Endothelial cell of umbilical vein (primary cell): Measurements from ENCODE around the gene CD55. TPM values are rescaled to one million over a fixed set of nuclear protein-coding genes. Genes with fewer than 3 reads are reported as not detected.

Experiments
- BruUV-seq: library from RNA; stranded (reverse); fragments of 400-500 nt; replicated peaks from 2 replicates; lab custom pipeline; 2021; lab: Mats Ljungman, UMichigan
- CTCF ChIA-PET: fragments of 300-600, 350-600 bp; sonication (Branson Sonifier 250); formaldehyde crosslinking; loops from one replicate; lab custom pipeline; 2021; ENCODE audit warnings: antibody characterized with exemption, inconsistent platforms; lab: Charles Lee
- POLR2A ChIA-PET: fragments of 300-600, 350-600 bp; sonication (Branson Sonifier 250); formaldehyde crosslinking; loops from one replicate; lab custom pipeline; 2021; ENCODE audit warnings: antibody characterized with exemption, inconsistent platforms; lab: Charles Lee
- DNase-seq: peaks from one replicate; pipeline ENCODE4 v3.0.0-alpha.2; 2011; ENCODE audit warnings: low read depth, low spot score
- FAIRE-seq: peaks from 2 replicates; lab custom pipeline; 2011; peaks lifted over from hg19 to GRCh38; lab: Jason Lieb, UNC
- H2AFZ ChIP-seq: 2 replicates; pipeline ENCODE4 v1.6.0; 2012; ENCODE audit warnings: low read depth, low read length, control low read depth, inconsistent platforms
- H3K27ac ChIP-seq: 2 replicates; pipeline ENCODE4 v1.5.1; 2011; ENCODE audit warnings: low read depth, mild to moderate bottlenecking, control low read depth, low read length, moderate library complexity; ENCODE audit not compliant: insufficient read depth
- H3K27me3 ChIP-seq, 2 experiments: 2 replicates each; pipeline versions ENCODE4 v1.6.0 to v1.6.1; 2011; ENCODE audit warnings: low read length in 2 of 2, mixed read lengths in 1 of 2; ENCODE audit not compliant: control insufficient read depth in 2 of 2, insufficient read depth in 2 of 2
- H3K36me3 ChIP-seq, 2 experiments: 2 replicates in 1 of 2; 3 replicates in 1 of 2; pipeline ENCODE4 v1.5.1; 2011; ENCODE audit warnings: low read length in 2 of 2, mild to moderate bottlenecking in 1 of 2, moderate library complexity in 1 of 2; ENCODE audit not compliant: control insufficient read depth in 2 of 2, insufficient read depth in 2 of 2; ENCODE audit errors: extremely low read depth in 1 of 2
- H3K4me1 ChIP-seq: 3 replicates; pipeline ENCODE4 v1.5.1; 2011; ENCODE audit warnings: mild to moderate bottlenecking, low read length; ENCODE audit not compliant: control insufficient read depth, insufficient read depth; ENCODE audit errors: extremely low read depth
- H3K4me2 ChIP-seq: 2 replicates; pipeline ENCODE4 v1.6.1; 2011; ENCODE audit warnings: low read length, control low read depth, mixed read lengths; ENCODE audit not compliant: insufficient read depth
- H3K4me3 ChIP-seq, 3 experiments: fragments of 200-600 bp in 1 of 3; sonication (generic), shearing (Covaris generic) in 1 of 3; replicated peaks in 1 of 3; 2 replicates each; pipeline ENCODE4 v1.5.1; 2011 to 2016; ENCODE audit warnings: control low read depth in 3 of 3, low read length in 3 of 3, mild to moderate bottlenecking in 2 of 3, inconsistent platforms in 1 of 3, low read depth in 1 of 3, moderate library complexity in 1 of 3; ENCODE audit not compliant: insufficient read depth in 1 of 3
- H3K79me2 ChIP-seq: 2 replicates; pipeline ENCODE4 v1.6.0; 2012; ENCODE audit warnings: low read length, inconsistent platforms; ENCODE audit not compliant: control insufficient read depth, insufficient read depth
- H3K9ac ChIP-seq: replicated peaks from 2 replicates; pipeline ENCODE3; 2011; ENCODE audit warnings: low read length, control low read depth; ENCODE audit not compliant: insufficient read depth; ENCODE audit errors: extremely low read depth
- H3K9me1 ChIP-seq: replicated peaks from 3 replicates; pipeline ENCODE4 v1.6.0; 2011; ENCODE audit warnings: mild to moderate bottlenecking, low read length; ENCODE audit not compliant: control insufficient read depth, insufficient read depth; ENCODE audit errors: extremely low read depth
- H3K9me3 ChIP-seq: replicated peaks from 2 replicates; pipeline ENCODE4 v1.5.1; 2012; ENCODE audit warnings: low read length, inconsistent platforms; ENCODE audit not compliant: control insufficient read depth, insufficient read depth
- H4K20me1 ChIP-seq: replicated peaks from 2 replicates; pipeline ENCODE3; 2011; ENCODE audit warnings: mild to moderate bottlenecking, low read length; ENCODE audit not compliant: control insufficient read depth, insufficient read depth; ENCODE audit errors: extremely low read depth
- EZH2 ChIP-seq: IDR thresholded peaks from 2 replicates; pipeline ENCODE4 v1.6.1; 2012; ENCODE audit warnings: borderline replicate concordance, low read depth, mild to moderate bottlenecking, moderate library complexity, low read length, inconsistent platforms; ENCODE audit not compliant: severe bottlenecking
- FOS ChIP-seq: IDR thresholded peaks from 2 replicates; pipeline ENCODE4 v1.6.1; 2011; ENCODE audit warnings: mild to moderate bottlenecking, low read length, moderate library complexity, borderline replicate concordance; ENCODE audit not compliant: insufficient read depth
- GATA2 ChIP-seq: IDR thresholded peaks from 2 replicates; pipeline ENCODE4 v1.7.0; 2011; ENCODE audit warnings: low read depth, mild to moderate bottlenecking, moderate library complexity, mixed read lengths, low read length; ENCODE audit not compliant: insufficient read length, insufficient read depth
- JUN ChIP-seq: IDR thresholded peaks from 2 replicates; pipeline ENCODE4 v1.6.1; 2011; ENCODE audit warnings: borderline replicate concordance, low read depth; ENCODE audit not compliant: insufficient read length, insufficient read depth
- MYC ChIP-seq: IDR thresholded peaks from one replicate; pipeline ENCODE4 v1.6.1; 2011; ENCODE audit warnings: mild to moderate bottlenecking, low read depth, low read length
- POLR2A ChIP-seq: IDR thresholded peaks from 2 replicates; pipeline ENCODE4 v1.6.1; 2012; ENCODE audit warnings: low read depth, mild to moderate bottlenecking, control low read depth, low read length
- POLR2AphosphoS5 ChIP-seq: IDR thresholded peaks from 2 replicates; pipeline ENCODE4 v1.6.1; 2012; ENCODE audit warnings: low read depth, mild to moderate bottlenecking, control low read depth, low read length, moderate library complexity; ENCODE audit not compliant: insufficient read depth
- dilution Hi-C: fragments of 300-500 bp; cut with MboI; formaldehyde crosslinking; loops from one replicate; pipeline ENCODE4 v1.15.0; 2019; ENCODE audit warnings: low sequenced_read_pairs; ENCODE audit not compliant: extremely low pct_ligation_motif_present
- intact Hi-C: fragments of 100-400 bp; cut with micrococcal nuclease; formaldehyde crosslinking; loops from one replicate; pipeline ENCODE4 v1.10.0; 2022
- polyA plus RNA-seq, 4 experiments: library from polyadenylated mRNA; depleted of rRNA in 3 of 4; stranded (reverse) in 3 of 4; unstranded in 1 of 4; fragments of >200 nt; gene quantifications; 2 replicates each; pipeline versions ENCODE4 v1.2.1 to v1.2.3, GENCODE V29; 2011 to 2012; ENCODE audit warnings: missing spikeins in 1 of 4
- total RNA-seq: library from RNA; stranded (reverse); gene quantifications from 2 replicates; pipeline ENCODE4 v1.2.3, GENCODE V29; 2021
- TF ChIP-seq, protein P1 (sequence below), 2 donors: IDR thresholded peaks; 1 replicate in 1 of 2; 2 replicates in 1 of 2; pipeline ENCODE4 v1.5.1; 2011; ENCODE audit warnings: low read length in 2 of 2, mild to moderate bottlenecking in 2 of 2, moderate library complexity in 2 of 2, control low read depth in 1 of 2, inconsistent platforms in 1 of 2, low read depth in 1 of 2; ENCODE audit not compliant: insufficient read depth in 1 of 2; ENCODE audit errors: extremely low read depth in 1 of 2
- TF ChIP-seq, protein P2 (sequence below): IDR thresholded peaks from 2 replicates; pipeline ENCODE4 v1.6.1; 2011; ENCODE audit not compliant: insufficient read depth, insufficient read length

The CD55 gene
- total and polyA plus RNA-seq, 2 donors (not counting 3 experiments of a cell fraction or from before 2014, with no cell fraction given), result 111 to 179 TPM

DNA sequence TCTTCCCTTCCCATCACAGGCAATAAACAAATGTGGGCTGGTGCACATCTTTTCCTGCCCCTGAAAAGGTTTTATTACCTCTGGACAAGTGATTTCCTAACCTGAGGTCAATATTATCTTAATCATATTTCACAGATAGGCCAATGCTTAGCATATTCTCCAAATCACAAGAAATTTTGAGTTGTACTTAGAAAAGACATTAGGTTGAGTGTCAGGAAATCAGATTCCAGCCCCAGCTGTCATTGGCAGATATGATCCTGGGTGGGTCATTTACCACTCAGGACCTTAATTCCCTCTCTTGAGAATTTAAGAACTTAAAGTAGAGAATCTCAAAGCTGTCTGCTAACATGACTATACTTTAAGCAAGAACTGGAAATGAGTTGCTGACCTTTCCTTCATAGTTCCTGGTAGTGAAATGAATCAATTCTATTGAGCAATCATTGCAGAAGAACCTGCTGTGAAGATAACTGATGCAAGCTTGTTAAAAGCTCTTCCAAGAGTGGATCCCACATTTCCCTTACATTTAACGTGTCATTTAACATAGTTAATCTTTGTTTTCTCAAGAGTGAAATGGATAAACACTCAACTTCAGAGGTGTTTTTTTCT, 86.3 kb downstream of the CD55 start:
- dilution Hi-C loops (no loop called here), intact Hi-C loops (no loop called here)
- DNase-seq, result no peak
- FAIRE-seq, result no peak
- H4K20me1 ChIP-seq, result no peaks in the 10 kb centered on the region
- H3K4me1 ChIP-seq, result no peaks in the 10 kb centered on the region
- TF ChIP-seq FOS, result no peak
- TF ChIP-seq, protein P1, sequence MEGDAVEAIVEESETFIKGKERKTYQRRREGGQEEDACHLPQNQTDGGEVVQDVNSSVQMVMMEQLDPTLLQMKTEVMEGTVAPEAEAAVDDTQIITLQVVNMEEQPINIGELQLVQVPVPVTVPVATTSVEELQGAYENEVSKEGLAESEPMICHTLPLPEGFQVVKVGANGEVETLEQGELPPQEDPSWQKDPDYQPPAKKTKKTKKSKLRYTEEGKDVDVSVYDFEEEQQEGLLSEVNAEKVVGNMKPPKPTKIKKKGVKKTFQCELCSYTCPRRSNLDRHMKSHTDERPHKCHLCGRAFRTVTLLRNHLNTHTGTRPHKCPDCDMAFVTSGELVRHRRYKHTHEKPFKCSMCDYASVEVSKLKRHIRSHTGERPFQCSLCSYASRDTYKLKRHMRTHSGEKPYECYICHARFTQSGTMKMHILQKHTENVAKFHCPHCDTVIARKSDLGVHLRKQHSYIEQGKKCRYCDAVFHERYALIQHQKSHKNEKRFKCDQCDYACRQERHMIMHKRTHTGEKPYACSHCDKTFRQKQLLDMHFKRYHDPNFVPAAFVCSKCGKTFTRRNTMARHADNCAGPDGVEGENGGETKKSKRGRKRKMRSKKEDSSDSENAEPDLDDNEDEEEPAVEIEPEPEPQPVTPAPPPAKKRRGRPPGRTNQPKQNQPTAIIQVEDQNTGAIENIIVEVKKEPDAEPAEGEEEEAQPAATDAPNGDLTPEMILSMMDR (IDR thresholded peaks at IDR 0.05; ENCODE audit: extremely low read depth in 1 of 2, insufficient read depth in 1 of 2, low read depth in 1 of 2, low read length in 2 of 2), result no peak
- TF ChIP-seq EZH2, result no peak
- no peak for TF ChIP-seq POLR2A
- TF ChIP-seq MYC, result no peak
- TF ChIP-seq GATA2, result no peak
- no peak for TF ChIP-seq JUN
- TF ChIP-seq, protein P2, sequence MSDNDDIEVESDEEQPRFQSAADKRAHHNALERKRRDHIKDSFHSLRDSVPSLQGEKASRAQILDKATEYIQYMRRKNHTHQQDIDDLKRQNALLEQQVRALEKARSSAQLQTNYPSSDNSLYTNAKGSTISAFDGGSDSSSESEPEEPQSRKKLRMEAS, result no peak
- TF ChIP-seq POLR2AphosphoS5, result no peak
- H3K4me2 ChIP-seq, result no peak overlapping the region
- no peaks in the 10 kb centered on the region for H3K79me2 ChIP-seq
- BruUV-seq, result no TSS peak
- H3K9ac ChIP-seq, result no peak overlapping the region
- H3K36me3 ChIP-seq, result no peaks in the 10 kb centered on the region
- CTCF ChIA-PET, result interaction anchor here (6.6 kb wide), 1 partner anchor 324 kb away, joined by 181 read pairs; no protein-coding TSS in a partner anchor
- H3K27me3 ChIP-seq, result peaks cover 6 to 9% of the 10 kb centered on the region in 2 experiments
- H3K9me3 ChIP-seq, result no peaks in the 10 kb centered on the region
- no peak overlapping the region for H3K4me3 ChIP-seq
- H3K27ac ChIP-seq, result no peak overlapping the region
- H3K9me1 ChIP-seq, result no peaks in the 10 kb centered on the region
- no peak overlapping the region for H2AFZ ChIP-seq
- POLR2A ChIA-PET, result no interaction called here

Other genes starting within 250 kb of the CD55 start
- gene C4BPB, start 232.8 kb upstream of the CD55 start, total RNA-seq, result not detected in 2 replicates
- gene C4BPB, start 232.8 kb upstream of the CD55 start, polyA plus RNA-seq, result not detected in 2 replicates
- gene C4BPA, start 217.4 kb upstream of the CD55 start, total RNA-seq, result not detected in 2 replicates
- not detected in 2 replicates for gene C4BPA, start 217.4 kb upstream of the CD55 start, polyA plus RNA-seq
- not detected in 2 replicates for gene CR2, start 132.7 kb downstream of the CD55 start, total RNA-seq
- gene CR2, start 132.7 kb downstream of the CD55 start, polyA plus RNA-seq, result not detected in 2 replicates
- gene CR1, start 174.5 kb downstream of the CD55 start, total RNA-seq, result not detected in 2 replicates
- not detected in 2 replicates for gene CR1, start 174.5 kb downstream of the CD55 start, polyA plus RNA-seq